ENCODE measurements around the gene REV3L.

DNA sequence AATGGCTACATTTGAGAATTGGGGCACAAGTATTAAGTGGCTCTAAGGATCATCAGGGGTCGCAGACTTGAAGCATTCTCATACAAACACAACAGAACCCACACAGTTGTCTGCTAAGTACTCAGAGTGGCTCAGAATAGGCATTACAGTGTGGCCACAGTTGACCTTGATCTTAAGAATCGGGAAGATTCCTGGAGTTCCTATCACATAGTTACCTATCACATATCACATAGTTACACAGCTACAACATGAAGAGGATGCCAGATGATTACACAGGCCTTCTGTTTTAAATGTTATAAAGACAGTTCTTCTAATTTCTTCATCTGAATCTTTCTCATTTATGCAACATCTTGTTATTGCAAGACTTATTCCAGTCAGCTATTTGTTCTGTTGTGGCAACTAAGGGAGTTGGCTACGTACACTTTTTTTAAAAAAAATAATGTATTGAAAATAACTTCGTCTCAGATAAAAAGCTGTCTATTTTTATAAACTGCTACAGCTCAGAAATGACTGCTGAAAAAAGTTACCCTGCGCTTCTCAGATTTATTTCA lies 129.0 kb downstream of the REV3L start:
- TF ChIP-seq, protein P1, sequence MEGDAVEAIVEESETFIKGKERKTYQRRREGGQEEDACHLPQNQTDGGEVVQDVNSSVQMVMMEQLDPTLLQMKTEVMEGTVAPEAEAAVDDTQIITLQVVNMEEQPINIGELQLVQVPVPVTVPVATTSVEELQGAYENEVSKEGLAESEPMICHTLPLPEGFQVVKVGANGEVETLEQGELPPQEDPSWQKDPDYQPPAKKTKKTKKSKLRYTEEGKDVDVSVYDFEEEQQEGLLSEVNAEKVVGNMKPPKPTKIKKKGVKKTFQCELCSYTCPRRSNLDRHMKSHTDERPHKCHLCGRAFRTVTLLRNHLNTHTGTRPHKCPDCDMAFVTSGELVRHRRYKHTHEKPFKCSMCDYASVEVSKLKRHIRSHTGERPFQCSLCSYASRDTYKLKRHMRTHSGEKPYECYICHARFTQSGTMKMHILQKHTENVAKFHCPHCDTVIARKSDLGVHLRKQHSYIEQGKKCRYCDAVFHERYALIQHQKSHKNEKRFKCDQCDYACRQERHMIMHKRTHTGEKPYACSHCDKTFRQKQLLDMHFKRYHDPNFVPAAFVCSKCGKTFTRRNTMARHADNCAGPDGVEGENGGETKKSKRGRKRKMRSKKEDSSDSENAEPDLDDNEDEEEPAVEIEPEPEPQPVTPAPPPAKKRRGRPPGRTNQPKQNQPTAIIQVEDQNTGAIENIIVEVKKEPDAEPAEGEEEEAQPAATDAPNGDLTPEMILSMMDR (conservative IDR thresholded peaks at IDR 0.05 in 1 of 2, IDR thresholded peaks at IDR 0.05 in 1 of 2; ENCODE audit: low read depth in 1 of 2, low read length in 2 of 2) = no peak
- no peak for TF ChIP-seq EZH2 (IDR thresholded peaks at IDR 0.05; ENCODE audit: low read length, missing control alignments)

All from fibroblast of lung (primary cell).